ENCODE data around the gene PDIA5. TPM values are rescaled to one million over a fixed set of nuclear protein-coding genes. Genes with fewer than 3 reads are reported as not detected.

The PDIA5 gene
- total and polyA plus RNA-seq, 4 donors: 36.8 to 94.6 (median 63.3) TPM

GRCh38 chr3:123102249-123102648, 35.4 kb downstream of the PDIA5 start:
- DNase-seq (ENCODE audit: low spot score): no peak
- Histone ChIP-seq H3K9ac (ENCODE audit: low read depth in 1 of 2, low read length in 2 of 2) (peak overlapping the region in 1 of 2 donors; percentile 23), H3K27me3 (ENCODE audit: control insufficient read depth in 4 of 4, insufficient read depth in 4 of 4, low read length in 3 of 4) (no peaks in the 10 kb centered on the region), H3K27ac (ENCODE audit: low read depth in 1 of 2, low read length in 2 of 2) (peak overlapping the region; percentile 82 to 86), H3K9me3 (ENCODE audit: control insufficient read depth in 4 of 4, low read length in 3 of 4) (no peaks in the 10 kb centered on the region), H3K4me3 (ENCODE audit: low read depth in 1 of 3, low read length in 3 of 3) (no peak overlapping the region), H3K36me3 (ENCODE audit: control insufficient read depth in 4 of 4, insufficient read depth in 3 of 4, low read depth in 1 of 4, low read length in 3 of 4) (peaks cover 15 to 36% (median 31%) of the 10 kb centered on the region in 4 donors), H3K4me1 (ENCODE audit: control insufficient read depth in 4 of 4, insufficient read depth in 4 of 4, low read length in 3 of 4) (peaks cover 4 to 55% (median 33%) of the 10 kb centered on the region in 4 donors)
- 45% methylated on average over 2 of the region's 2 CpGs for WGBS
- TF ChIP-seq GABPA (IDR thresholded peaks at IDR 0.05 in 1 of 2, conservative IDR thresholded peaks at IDR 0.05 in 1 of 2): no peak
- no peak for TF ChIP-seq MAX (IDR thresholded peaks at IDR 0.05)
- no peak for TF ChIP-seq YY1 (IDR thresholded peaks at IDR 0.05)
- TF ChIP-seq HNF4A (conservative IDR thresholded peaks at IDR 0.05): peak; percentile 48 to 62
- TF ChIP-seq REST (IDR thresholded peaks at IDR 0.05): no peak
- TF ChIP-seq JUND (IDR thresholded peaks at IDR 0.05): no peak
- no peak for TF ChIP-seq FOXA1 (IDR thresholded peaks at IDR 0.05)
- no peak for TF ChIP-seq CTCF (IDR thresholded peaks at IDR 0.05; ENCODE audit: low read depth, low read length, missing input control)
- no peak for TF ChIP-seq ZBTB33 (IDR thresholded peaks at IDR 0.05)
- no peak for TF ChIP-seq FOXA2 (IDR thresholded peaks at IDR 0.05)
- peak in 1 of 2 donors; percentile 6 for TF ChIP-seq RAD21 (IDR thresholded peaks at IDR 0.05)
- no peak for TF ChIP-seq HNF4G (IDR thresholded peaks at IDR 0.05)
- no peak for TF ChIP-seq TAF1 (conservative IDR thresholded peaks at IDR 0.05)
- no peak for TF ChIP-seq ATF3 (IDR thresholded peaks at IDR 0.05)
- peak; percentile 94 for TF ChIP-seq NR2F2 (IDR thresholded peaks at IDR 0.05)
- peak; percentile 44 to 52 for TF ChIP-seq EGR1 (IDR thresholded peaks at IDR 0.05; ENCODE audit: low read depth in 2 of 2)
- TF ChIP-seq RXRA (IDR thresholded peaks at IDR 0.05): peak in 1 of 2 donors; percentile 68
- TF ChIP-seq SP1 (IDR thresholded peaks at IDR 0.05): no peak
